ENCODE results near the gene TRAFD1.

Gene TRAFD1

GRCh38 chr12:112161711-112162110 lies 36.4 kb downstream of the TRAFD1 start:
- DNase-seq = no peak

- no peak for DNase-seq
Measured at GRCh38 chr12:112162241-112162790, 37.0 kb downstream of the TRAFD1 start.

DNA sequence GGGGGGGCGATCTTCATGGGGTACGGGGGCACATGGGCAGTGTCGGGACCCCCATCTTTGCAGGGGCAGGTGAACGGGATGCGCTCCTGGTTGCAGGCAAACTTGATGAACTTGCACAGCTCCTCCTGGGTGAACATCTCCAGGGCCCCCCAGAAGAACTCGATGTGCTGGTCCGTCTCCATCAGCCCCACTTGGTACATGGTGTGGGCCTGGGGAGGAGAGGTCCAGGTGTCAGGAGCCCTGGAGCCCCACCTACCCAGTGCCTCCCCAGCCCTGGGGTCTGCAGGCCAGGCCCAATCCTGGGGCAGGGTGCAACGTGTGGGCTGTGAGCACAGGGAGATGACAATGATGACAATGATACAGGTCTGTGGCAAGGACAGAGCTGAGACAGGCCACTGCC lies 37.7 kb downstream of the TRAFD1 start:
- no peak for DNase-seq

- DNase-seq = no peak
Measured at GRCh38 chr12:112163471-112163991, 38.2 kb downstream of the TRAFD1 start.

DNA sequence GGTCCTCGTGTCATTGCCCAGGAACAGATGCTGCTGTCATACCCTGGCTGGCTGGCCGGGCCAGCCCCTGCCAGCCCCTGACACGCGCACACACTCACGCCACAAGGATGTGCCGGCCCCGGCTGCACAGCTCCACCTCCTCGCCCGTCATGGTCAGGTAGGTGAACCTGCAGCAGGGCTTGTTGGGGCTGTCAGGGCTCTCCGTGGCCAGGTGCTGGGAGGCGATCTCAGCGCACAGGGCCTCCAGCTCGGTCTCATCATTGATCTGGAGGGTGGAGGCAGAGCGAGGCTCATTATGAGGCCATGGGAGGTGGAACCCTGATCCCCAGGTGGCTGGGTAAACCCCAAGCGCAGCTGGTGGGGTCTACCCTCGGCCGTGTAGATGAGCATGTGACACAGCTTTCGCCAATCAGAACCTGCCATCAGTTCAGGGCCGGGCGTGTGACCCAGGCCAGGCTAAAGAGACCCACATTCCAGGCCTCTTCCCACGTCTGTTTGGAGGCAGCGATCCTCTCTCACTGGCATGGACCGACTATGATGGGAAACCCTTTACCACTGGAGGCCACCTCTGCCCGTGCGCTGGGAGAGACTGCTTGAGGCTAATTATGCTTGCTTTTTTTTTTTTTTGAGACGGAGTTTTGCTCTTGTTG lies 38.8 kb downstream of the TRAFD1 start:
- no peak for DNase-seq

DNA sequence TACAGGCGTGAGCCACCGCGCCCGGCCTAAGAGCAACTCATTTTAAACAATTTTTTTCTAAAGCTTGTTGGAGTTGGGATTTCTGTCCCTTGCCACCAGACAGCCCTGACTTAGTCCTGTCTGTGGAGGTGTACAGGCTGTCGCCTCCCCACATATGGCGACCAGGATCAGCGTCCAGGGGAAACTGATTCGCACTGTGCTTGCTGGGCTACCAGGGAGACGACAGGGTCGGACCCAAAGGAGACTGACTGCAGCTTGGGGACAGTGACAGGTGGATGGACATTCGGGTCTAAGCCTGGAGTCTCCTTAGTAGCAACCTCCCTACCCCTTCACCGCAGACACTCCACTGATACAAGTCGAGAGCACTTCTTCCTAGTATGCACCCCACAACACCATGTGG lies 40.3 kb downstream of the TRAFD1 start:
- no peak for DNase-seq

GRCh38 chr12:112166051-112167015 lies 41.0 kb downstream of the TRAFD1 start:
- no peak for DNase-seq

DNA sequence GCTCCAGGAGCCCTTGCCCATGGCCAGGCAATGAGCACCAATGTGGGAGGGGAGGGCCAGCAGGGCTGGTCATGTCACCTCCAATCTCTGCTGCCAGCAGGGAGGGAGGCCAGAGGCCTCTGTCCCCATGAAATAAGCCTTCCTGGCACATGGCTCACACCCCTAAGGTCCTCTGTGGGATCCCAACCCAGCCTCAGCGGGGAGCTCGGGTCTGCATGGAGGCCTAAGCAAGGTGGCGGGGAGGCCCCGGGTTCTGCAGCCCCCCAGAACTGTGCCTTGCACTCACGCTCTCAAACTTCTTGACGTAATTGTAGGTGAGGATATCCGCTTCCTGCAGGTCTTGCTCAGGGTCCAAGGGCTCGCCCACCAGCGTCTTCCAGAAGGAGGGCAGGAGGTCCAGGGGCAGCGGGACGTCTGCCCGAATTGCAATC lies 41.7 kb downstream of the TRAFD1 start:
- DNase-seq = no peak

DNA sequence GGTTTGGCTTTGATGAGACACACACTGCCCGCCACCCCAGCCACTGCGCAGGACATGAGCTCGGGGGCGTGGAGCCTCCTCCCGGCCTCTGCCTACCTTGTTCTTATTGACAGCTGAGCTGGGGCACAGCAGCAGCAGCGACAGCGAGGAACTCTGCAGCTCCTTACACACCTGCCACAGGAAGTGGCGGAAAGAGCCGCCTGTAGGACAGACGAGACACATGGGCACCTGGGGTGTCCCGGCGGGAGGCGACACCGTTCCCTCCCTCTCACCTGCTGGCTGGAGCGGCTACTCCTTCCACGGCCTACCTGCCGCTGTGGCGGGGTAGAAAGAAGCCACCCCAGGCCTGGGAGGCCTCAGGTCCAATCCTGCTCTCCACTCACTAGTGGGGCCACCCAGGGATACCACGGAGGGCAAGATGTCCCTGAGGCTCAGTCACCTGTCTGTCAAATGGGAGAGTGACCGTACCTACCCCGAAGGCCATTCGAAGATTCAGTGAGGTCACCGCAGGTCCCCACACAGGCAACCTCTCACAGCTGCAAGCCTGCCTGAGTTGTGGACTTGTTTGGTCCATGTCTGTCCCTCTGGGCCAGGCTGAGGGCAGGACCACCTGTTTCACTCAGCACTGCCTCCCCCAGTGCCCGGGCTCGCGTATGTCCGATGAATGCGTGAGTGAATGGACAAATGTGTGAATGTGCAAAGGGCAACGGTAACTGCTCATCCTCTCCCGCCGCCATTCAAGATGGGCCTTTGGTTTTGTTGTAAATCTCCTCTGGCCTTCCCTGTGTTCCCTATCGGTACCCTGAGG lies 42.6 kb downstream of the TRAFD1 start:
- no peak for DNase-seq

DNA sequence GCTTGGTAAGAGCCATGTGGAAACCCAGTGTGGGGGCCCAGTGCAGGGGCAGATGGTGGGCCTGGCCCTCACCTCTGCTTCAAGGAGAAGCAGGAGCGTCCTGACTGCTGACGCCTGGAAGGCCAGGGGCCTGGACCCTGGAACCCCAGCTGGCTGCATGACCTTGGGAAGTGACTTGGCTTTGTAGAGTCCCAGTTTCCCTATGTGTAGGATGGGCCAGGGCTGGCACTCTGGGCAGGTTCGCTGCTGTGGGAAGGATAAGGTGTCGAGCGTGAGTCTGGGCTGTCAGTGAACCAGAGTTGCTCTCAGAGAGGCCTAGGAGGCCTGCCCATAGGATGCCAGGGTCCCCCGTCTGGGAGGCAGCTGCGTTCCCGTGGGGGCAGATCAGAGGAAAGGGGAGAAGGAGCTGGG lies 43.2 kb downstream of the TRAFD1 start:
- DNase-seq = no peak

- DNase-seq = no peak
Measured at GRCh38 chr12:112169161-112169872, 44.0 kb downstream of the TRAFD1 start.

DNA sequence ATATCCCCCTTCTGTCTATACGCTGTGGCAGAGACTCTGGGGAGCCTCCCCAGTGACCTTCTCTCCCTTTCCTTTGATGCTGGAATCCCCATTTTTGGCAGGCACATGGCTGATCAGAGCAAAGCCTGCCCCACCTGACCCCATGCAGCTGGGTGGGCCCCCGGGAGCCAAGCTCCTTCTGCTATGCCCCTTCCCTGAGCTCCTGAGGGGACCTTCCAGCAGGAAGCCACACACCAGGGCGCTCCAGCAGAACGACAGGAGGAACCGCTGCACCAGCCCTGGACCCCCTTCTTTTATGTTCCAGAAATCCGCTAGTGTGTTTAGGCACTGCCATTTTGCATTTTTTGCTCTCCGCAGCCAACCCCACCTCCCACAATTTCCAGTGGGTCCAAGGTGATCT lies 44.6 kb downstream of the TRAFD1 start:
- no peak for DNase-seq

GRCh38 chr12:112170376-112170775 lies 45.0 kb downstream of the TRAFD1 start:
- DNase-seq = peak; percentile 20

GRCh38 chr12:112170971-112171596 lies 45.7 kb downstream of the TRAFD1 start:
- no peak for DNase-seq

DNA sequence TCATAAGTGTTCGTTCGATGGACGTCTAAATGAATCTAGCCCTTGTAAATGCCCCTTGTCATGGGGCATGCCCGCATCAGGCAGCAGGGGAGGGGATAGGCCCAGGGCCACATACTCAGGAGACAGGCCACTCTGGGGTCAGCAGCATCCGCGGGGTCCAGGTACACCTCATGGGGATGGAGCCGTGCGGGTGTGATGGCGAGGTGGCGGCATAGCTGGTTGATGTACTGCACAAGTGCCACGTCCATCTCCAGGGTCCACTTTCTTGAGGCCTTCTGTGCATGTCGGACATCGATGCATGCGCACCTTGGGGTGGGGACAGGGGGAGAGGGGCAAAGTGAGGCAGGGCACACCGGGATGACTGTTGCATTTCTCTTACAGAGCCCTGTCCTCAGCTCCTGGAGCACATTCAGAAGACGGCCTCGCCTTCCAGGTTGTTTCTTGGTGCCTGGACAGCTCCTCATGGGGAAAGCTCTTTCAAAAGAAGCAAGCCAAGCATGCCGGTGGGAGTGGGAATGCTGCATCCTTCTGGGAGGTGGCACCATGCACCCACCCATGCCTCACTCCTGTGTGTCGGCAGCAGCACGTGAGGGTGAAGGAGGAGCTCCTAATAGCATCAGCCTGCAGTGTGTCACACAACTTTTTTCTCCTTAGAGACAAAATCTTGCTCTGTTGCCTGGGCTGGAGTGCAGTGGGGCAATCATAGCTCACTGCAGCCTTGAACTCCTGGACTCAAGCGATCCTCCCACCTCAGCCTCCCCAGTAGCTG lies 47.4 kb downstream of the TRAFD1 start:
- DNase-seq = no peak

DNA sequence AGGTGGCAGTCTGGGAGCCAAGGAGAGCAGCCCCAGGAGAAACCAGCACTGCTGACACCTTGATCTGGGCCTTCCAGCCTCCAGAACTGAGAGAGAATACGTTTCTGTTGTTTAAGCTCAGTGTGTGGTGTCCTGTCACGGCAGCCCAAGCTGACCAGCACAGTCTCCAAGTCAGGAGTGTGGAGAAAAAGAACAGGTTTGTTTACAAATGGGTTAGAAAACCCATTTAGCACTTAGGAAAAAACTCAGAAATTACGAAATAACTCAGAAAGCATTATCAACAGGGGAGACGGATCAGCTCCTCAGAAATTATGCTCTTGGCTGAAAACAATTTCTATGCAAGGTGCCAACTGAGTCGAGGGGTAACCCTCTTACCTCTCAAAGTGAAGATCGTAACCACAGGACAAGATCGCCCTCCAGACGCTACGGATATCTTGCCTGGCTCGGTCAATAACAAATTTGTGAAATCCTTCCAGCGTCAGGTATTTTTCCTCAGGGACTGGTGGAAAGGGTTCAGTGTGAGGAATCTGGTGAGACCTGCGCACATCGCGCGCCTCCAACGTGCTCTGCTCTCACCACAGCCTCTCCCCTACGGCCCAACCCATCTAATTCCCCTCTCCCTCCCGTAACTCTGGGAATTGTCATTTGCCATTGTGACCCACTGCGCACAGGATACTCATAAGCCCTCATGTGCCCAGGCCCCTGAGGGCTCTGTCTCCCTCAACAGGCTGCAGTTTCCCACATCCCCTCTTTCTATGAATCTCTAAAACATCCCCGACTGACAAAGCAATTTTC lies 50.2 kb downstream of the TRAFD1 start:
- DNase-seq = no peak

DNA sequence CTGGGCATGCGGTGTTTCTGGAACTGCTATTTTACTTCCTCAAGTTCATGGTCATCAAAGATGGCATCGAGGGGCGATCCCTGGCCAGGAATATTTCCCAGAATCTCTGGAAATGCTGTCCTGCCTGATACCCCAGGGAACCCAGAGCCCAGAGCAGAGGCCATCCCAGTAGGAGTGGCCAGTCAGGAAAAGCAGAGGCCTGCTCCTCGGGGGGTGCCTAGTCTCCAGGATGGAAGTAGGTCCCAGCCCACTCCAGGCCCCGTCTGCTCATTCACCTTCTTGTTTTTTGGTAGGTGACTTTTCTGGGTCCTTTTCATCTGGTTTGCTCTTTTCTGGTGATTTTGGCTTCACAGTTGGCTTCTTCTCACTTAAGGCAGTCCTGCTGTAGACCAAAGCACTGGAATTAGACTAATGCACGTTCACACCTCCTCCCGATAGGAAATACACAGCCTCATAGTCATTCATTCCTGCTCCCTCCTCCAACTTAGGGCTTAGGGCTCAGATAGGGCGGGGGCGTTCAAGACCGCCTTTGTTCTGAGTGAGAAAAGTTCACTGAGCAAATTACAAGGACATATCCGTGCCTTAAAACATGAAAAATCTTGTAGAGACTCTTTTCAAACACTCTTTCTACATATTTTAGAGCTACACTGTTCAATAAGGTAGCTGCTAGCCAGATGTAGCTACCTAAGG lies 51.1 kb downstream of the TRAFD1 start:
- no peak for DNase-seq

DNA sequence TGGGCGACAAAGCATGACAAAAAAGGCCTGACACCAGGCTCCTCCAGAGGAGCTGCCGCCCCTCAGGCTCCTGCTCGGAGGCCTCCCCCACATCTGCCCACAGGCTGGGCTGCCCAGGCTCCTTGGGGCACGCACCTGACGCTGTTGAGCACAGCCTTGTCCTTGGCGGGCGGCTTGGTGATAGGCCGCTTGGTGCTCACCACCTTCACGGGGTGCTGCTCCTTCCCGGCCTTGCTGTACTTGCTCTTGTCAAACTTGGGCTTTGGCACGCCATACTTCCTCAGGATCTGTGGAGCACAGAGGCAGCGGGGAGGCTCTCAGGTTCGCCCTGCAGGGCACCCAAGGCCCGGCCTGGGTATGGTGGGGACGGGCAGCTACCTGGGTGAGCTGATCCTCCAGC lies 53.4 kb downstream of the TRAFD1 start:
- DNase-seq = no peak

- no peak for DNase-seq
Measured at GRCh38 chr12:112179341-112179740, 54.0 kb downstream of the TRAFD1 start.
